ENCODE measurements around the gene FBXL20. TPM values are rescaled to one million over a fixed set of nuclear protein-coding genes. Genes with fewer than 3 reads are reported as not detected.
"Not testable (repeated sequence)": the region's sequence is repeated elsewhere in the genome, so short reads cannot be mapped to it uniquely, and the experiment has no call there.

Gene FBXL20
- total and polyA plus RNA-seq, 4 donors, result 2.9 to 29.8 (median 13.1) TPM

DNA sequence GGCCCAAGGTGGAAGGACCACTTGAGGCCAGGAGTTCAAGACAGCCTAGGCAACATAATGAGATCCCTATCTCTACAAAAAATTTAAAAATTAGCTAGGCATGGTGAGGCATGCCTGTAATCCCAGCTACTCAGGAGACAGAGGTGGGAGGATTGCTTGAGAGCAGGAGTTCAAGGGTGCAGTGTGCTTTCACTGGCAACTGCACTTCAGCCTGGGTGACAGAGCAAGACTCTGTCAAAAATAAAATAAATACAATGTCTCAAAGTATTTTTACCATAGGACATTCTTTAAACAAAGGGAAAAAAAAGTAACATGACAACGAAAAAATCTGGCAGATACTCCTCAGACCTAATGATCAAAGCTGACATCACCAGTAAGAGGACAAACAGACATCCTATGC, 72.6 kb downstream of the FBXL20 start:
- H3K27me3 ChIP-seq (ENCODE audit: control insufficient read depth in 1 of 2, insufficient read depth in 2 of 2, low read length in 1 of 2), result no peaks in the 10 kb centered on the region
- no peak overlapping the region for H3K27ac ChIP-seq (ENCODE audit: low read depth in 1 of 2, low read length in 2 of 2)
- H3K36me3 ChIP-seq (ENCODE audit: control insufficient read depth in 1 of 2, insufficient read depth in 2 of 2, low read length in 1 of 2), result no peaks in the 10 kb centered on the region
- no peaks in the 10 kb centered on the region for H3K9me3 ChIP-seq (ENCODE audit: control insufficient read depth, low read length)
- H3K4me1 ChIP-seq (ENCODE audit: control insufficient read depth in 1 of 2, insufficient read depth in 2 of 2, low read length in 2 of 2), result no peaks in the 10 kb centered on the region
- no peak for DNase-seq
- intact Hi-C loops (cut with DNase I), result no loop called here
- H3K4me3 ChIP-seq (ENCODE audit: low read length in 2 of 2), result no peak overlapping the region
- 10 to 11% methylated on average over 1 of the region's 1 CpG for WGBS, 2 donors
- ATAC-seq (ENCODE audit: low FRiP score), result no peak

DNA sequence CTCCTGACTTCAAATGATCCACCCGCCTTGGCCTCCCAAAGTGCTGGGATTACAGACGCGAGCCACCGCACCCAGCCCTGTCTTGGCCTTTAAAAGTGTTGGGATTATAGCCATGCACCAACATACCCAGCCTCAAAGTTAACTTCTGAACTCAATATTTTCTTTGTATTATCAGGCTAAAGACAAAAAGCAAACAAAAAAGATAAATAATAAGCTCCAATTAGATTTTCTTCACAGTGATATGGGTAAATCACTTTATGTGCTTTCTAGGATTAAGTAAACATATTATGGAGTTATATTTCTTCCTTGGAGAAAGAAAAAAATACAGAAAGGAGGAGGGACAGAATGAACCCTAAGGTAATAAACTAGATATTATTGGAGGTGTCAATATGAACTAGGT, 74.3 kb downstream of the FBXL20 start:
- no peak for DNase-seq
- H3K36me3 ChIP-seq (ENCODE audit: control insufficient read depth in 1 of 2, insufficient read depth in 2 of 2, low read length in 1 of 2), result no peaks in the 10 kb centered on the region
- 92 to 95% methylated on average over 4 of the region's 4 CpGs for WGBS, 2 donors
- no peak overlapping the region for H3K27ac ChIP-seq (ENCODE audit: low read depth in 1 of 2, low read length in 2 of 2)
- no peak overlapping the region for H3K4me3 ChIP-seq (ENCODE audit: low read length in 2 of 2)
- no peak for ATAC-seq (ENCODE audit: low FRiP score)
- H3K4me1 ChIP-seq (ENCODE audit: control insufficient read depth in 1 of 2, insufficient read depth in 2 of 2, low read length in 2 of 2), result no peaks in the 10 kb centered on the region
- no peaks in the 10 kb centered on the region for H3K9me3 ChIP-seq (ENCODE audit: control insufficient read depth, low read length)
- no peaks in the 10 kb centered on the region for H3K27me3 ChIP-seq (ENCODE audit: control insufficient read depth in 1 of 2, insufficient read depth in 2 of 2, low read length in 1 of 2)
- intact Hi-C loops (cut with DNase I), result no loop called here

GRCh38 chr17:39325528-39326240, 75.7 kb downstream of the FBXL20 start:
- H3K4me1 ChIP-seq (ENCODE audit: control insufficient read depth in 1 of 2, insufficient read depth in 2 of 2, low read length in 2 of 2), result no peaks in the 10 kb centered on the region
- ATAC-seq (ENCODE audit: low FRiP score) (no peak), DNase-seq (no peak)
- no peak overlapping the region for H3K27ac ChIP-seq (ENCODE audit: low read depth in 1 of 2, low read length in 2 of 2)
- 65 to 70% methylated on average over 4 of the region's 4 CpGs for WGBS, 2 donors
- no peak overlapping the region for H3K4me3 ChIP-seq (ENCODE audit: low read length in 2 of 2)
- no peaks in the 10 kb centered on the region for H3K27me3 ChIP-seq (ENCODE audit: control insufficient read depth in 1 of 2, insufficient read depth in 2 of 2, low read length in 1 of 2)
- H3K9me3 ChIP-seq (ENCODE audit: control insufficient read depth, low read length), result no peaks in the 10 kb centered on the region
- no peaks in the 10 kb centered on the region for H3K36me3 ChIP-seq (ENCODE audit: control insufficient read depth in 1 of 2, insufficient read depth in 2 of 2, low read length in 1 of 2)
- intact Hi-C loops (cut with DNase I), result no loop called here

DNA sequence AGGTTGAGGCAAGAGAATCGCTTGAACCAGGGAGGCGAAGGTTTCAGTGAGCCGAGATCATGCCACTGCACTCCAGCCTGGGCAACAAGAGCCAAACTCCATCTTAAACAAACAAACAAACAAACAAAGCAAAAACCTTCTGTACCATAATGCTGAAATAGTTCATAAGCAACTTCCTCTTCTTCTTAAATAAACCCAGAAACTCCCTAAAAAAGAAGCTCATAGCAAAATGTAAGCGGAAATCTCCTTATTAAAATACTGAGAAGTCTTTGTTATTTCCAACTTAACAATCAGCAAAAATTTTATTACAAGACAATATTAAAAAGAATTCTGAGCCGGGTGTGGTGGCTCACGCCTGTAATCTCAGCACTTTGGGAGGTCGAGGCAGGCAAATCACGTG, 82.8 kb downstream of the FBXL20 start:
- 91 to 96% methylated on average over 8 of the region's 8 CpGs for WGBS, 2 donors
- H3K27ac ChIP-seq (ENCODE audit: low read depth in 1 of 2, low read length in 2 of 2), result no peak overlapping the region
- H3K9me3 ChIP-seq (ENCODE audit: control insufficient read depth, low read length), result no peaks in the 10 kb centered on the region
- intact Hi-C loops (cut with DNase I), result no loop called here
- H3K36me3 ChIP-seq (ENCODE audit: control insufficient read depth in 1 of 2, insufficient read depth in 2 of 2, low read length in 1 of 2), result no peaks in the 10 kb centered on the region
- H3K27me3 ChIP-seq (ENCODE audit: control insufficient read depth in 1 of 2, insufficient read depth in 2 of 2, low read length in 1 of 2), result no peaks in the 10 kb centered on the region
- no peak overlapping the region for H3K4me3 ChIP-seq (ENCODE audit: low read length in 2 of 2)
- DNase-seq, result no peak
- H3K4me1 ChIP-seq (ENCODE audit: control insufficient read depth in 1 of 2, insufficient read depth in 2 of 2, low read length in 2 of 2), result peaks cover 0 to 1% of the 10 kb centered on the region in 2 donors
- ATAC-seq (ENCODE audit: low FRiP score), result no peak

DNA sequence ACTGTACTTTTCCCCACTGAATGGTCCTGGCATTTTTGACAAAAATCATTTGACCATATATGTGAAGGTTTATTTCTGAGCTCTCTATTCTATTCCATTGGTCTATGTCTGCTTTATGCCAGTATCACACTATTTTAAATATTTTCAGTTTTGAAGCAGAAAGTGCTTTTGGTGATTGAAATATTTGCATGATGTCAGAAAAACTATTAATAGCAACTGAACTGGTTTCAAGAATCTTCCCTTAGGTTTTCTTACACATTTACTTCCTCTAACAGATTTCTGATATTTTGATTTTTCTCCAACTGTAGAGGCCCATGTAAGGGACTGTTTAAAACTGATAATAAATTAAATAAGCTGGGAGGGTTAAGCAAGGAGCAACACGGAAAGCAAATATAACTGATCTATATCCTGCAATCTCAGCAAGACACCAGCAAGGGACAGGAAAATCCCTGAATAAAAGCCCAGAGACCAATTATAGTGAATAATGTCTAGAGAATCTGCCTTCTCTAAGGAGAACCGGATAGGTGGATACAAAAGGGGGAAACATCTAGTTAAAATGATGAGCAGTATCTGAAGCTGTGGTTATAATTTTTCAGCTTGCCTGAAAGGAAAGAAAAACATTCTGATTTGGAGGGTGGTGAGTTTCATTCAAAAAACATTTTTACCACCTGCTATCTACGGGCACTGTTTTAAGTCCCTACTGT, 94.8 kb downstream of the FBXL20 start:
- no peak for DNase-seq
- no peak overlapping the region for H3K4me3 ChIP-seq (ENCODE audit: low read length in 2 of 2)
- intact Hi-C loops (cut with DNase I), result no loop called here

DNA sequence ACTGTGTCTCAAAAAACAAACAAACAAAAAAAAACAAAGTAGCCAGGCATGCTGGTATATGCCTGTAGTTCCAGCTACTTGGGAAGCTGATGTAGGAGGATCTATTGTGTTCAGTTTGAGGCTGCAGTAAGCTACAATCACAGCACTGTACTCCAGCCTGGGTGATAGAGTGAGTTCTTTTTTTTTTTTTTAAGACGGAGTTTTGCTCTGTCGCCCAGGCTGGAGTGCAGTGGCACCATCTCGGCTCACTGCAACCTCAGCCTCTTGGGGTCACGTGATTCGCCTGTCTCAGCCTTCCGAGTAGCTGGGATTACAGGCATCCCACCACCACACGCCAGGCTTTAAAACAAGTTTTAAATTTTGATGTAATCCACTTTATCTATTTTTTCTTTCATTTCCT, 95.4 kb downstream of the FBXL20 start:
- intact Hi-C loops (cut with DNase I), result no loop called here
- DNase-seq, result no peak
- no peak overlapping the region for H3K27ac ChIP-seq (ENCODE audit: low read depth in 1 of 2, low read length in 2 of 2)
- whole genome bisulfite sequencing, 2 donors, result 13 to 16% methylated on average over 7 of the region's 7 CpGs
- no peaks in the 10 kb centered on the region for H3K27me3 ChIP-seq (ENCODE audit: control insufficient read depth in 1 of 2, insufficient read depth in 2 of 2, low read length in 1 of 2)
- H3K4me3 ChIP-seq (ENCODE audit: low read length in 2 of 2), result no peak overlapping the region
- ATAC-seq (ENCODE audit: low FRiP score), result no peak
- no peaks in the 10 kb centered on the region for H3K4me1 ChIP-seq (ENCODE audit: control insufficient read depth in 1 of 2, insufficient read depth in 2 of 2, low read length in 2 of 2)
- H3K9me3 ChIP-seq (ENCODE audit: control insufficient read depth, low read length), result no peaks in the 10 kb centered on the region
- H3K36me3 ChIP-seq (ENCODE audit: control insufficient read depth in 1 of 2, insufficient read depth in 2 of 2, low read length in 1 of 2), result no peaks in the 10 kb centered on the region

More for the DNA sequence above, 94.8 kb downstream of the FBXL20 start:
- no peaks in the 10 kb centered on the region for H3K27me3 ChIP-seq (ENCODE audit: control insufficient read depth in 1 of 2, insufficient read depth in 2 of 2, low read length in 1 of 2)
- no peaks in the 10 kb centered on the region for H3K9me3 ChIP-seq (ENCODE audit: control insufficient read depth, low read length)
- H3K36me3 ChIP-seq (ENCODE audit: control insufficient read depth in 1 of 2, insufficient read depth in 2 of 2, low read length in 1 of 2), result no peaks in the 10 kb centered on the region
- no peaks in the 10 kb centered on the region for H3K4me1 ChIP-seq (ENCODE audit: control insufficient read depth in 1 of 2, insufficient read depth in 2 of 2, low read length in 2 of 2)
- no peak overlapping the region for H3K27ac ChIP-seq (ENCODE audit: low read depth in 1 of 2, low read length in 2 of 2)
- 2 to 5% methylated on average over 3 of the region's 3 CpGs for WGBS, 2 donors
- ATAC-seq (ENCODE audit: low FRiP score), result no peak

DNA sequence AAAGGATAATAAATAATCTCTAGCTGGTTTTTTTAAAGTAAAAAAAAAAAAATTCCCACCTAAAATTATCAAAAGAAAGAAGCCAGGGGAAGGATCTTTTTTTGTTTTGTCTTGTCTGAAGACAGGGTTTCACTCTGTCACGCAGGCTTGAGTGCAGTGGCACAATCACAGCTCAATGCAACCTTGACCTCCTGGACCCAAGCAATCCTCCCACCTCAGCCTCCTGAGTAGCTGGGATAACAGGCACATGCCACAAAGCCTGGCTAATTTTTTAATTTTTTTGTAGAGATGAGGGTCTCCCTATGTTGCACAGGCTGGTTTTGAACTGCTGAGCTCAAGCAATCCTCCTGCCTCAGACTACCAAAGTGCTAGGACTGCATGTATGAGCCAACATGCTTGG, 97.2 kb downstream of the FBXL20 start:
- Histone ChIP-seq H3K4me3 (ENCODE audit: low read length in 2 of 2) (no peak overlapping the region), H3K27ac (ENCODE audit: low read depth in 1 of 2, low read length in 2 of 2) (no peak overlapping the region), H3K9me3 (ENCODE audit: control insufficient read depth, low read length) (no peaks in the 10 kb centered on the region), H3K27me3 (ENCODE audit: control insufficient read depth in 1 of 2, insufficient read depth in 2 of 2, low read length in 1 of 2) (no peaks in the 10 kb centered on the region), H3K4me1 (ENCODE audit: control insufficient read depth in 1 of 2, insufficient read depth in 2 of 2, low read length in 2 of 2) (no peaks in the 10 kb centered on the region), H3K36me3 (ENCODE audit: control insufficient read depth in 1 of 2, insufficient read depth in 2 of 2, low read length in 1 of 2) (no peaks in the 10 kb centered on the region)
- no peak for ATAC-seq (ENCODE audit: low FRiP score)
- 95 to 100% methylated on average over 1 of the region's 1 CpG for WGBS, 2 donors
- DNase-seq, result no peak
- intact Hi-C loops (cut with DNase I), result no loop called here

DNA sequence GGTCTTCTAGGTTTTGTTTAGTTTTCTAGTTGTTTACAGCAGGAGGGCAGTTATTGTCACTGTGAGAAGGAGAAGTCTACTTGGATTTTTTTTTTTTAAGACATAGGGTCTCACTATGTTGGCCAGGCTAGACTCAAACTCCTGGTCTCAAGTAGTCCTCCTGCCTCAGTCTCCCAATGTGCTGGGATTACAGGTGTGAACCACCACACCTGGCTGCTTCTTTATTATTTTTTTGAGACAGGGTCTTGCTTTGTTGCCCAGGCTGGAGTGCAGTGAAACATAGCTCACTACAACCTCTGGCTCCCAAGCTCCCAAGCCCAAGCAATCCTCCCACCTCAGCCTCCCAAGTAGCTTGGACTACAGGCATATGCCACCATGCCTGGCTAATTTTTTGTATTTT, 107.4 kb downstream of the FBXL20 start:
- no peak overlapping the region for H3K27ac ChIP-seq (ENCODE audit: low read depth in 1 of 2, low read length in 2 of 2)
- ATAC-seq (ENCODE audit: low FRiP score) (no peak), DNase-seq (no peak)
- H3K4me3 ChIP-seq (ENCODE audit: low read length in 2 of 2), result no peak overlapping the region
- H3K36me3 ChIP-seq (ENCODE audit: control insufficient read depth in 1 of 2, insufficient read depth in 2 of 2, low read length in 1 of 2), result no peaks in the 10 kb centered on the region
- H3K27me3 ChIP-seq (ENCODE audit: control insufficient read depth in 1 of 2, insufficient read depth in 2 of 2, low read length in 1 of 2), result no peaks in the 10 kb centered on the region
- H3K9me3 ChIP-seq (ENCODE audit: control insufficient read depth, low read length), result no peaks in the 10 kb centered on the region
- no peaks in the 10 kb centered on the region for H3K4me1 ChIP-seq (ENCODE audit: control insufficient read depth in 1 of 2, insufficient read depth in 2 of 2, low read length in 2 of 2)
- intact Hi-C loops (cut with DNase I), result no loop called here

GRCh38 chr17:39292546-39292945, 108.9 kb downstream of the FBXL20 start:
- ATAC-seq (ENCODE audit: low FRiP score); intact Hi-C loops (cut with DNase I): not testable (repeated sequence)

More at GRCh38 chr17:39292546-39292945, 108.9 kb downstream of the FBXL20 start:
- 98 to 100% methylated on average over 8 of the region's 8 CpGs for WGBS, 2 donors
- not testable (repeated sequence) for H3K4me1 ChIP-seq (ENCODE audit: control insufficient read depth in 1 of 2, insufficient read depth in 2 of 2, low read length in 2 of 2); H3K36me3 ChIP-seq (ENCODE audit: control insufficient read depth in 1 of 2, insufficient read depth in 2 of 2, low read length in 1 of 2); H3K27ac ChIP-seq (ENCODE audit: low read depth in 1 of 2, low read length in 2 of 2); H3K4me3 ChIP-seq (ENCODE audit: low read length in 2 of 2); DNase-seq; H3K9me3 ChIP-seq (ENCODE audit: control insufficient read depth, low read length); H3K27me3 ChIP-seq (ENCODE audit: control insufficient read depth in 1 of 2, insufficient read depth in 2 of 2, low read length in 1 of 2)

All from aorta (tissue), 5 donors.